Fibroblast of skin of abdomen (primary cell): ENCODE data around the gene CAMSAP3.
"Not testable (repeated sequence)": the region's sequence is repeated elsewhere in the genome, so short reads cannot be mapped to it uniquely, and the experiment has no call there.

Experiments
- DNase-seq: peaks from one replicate; pipeline ENCODE4 v3.0.0-alpha.2; 2013

CAMSAP3 gene

DNA sequence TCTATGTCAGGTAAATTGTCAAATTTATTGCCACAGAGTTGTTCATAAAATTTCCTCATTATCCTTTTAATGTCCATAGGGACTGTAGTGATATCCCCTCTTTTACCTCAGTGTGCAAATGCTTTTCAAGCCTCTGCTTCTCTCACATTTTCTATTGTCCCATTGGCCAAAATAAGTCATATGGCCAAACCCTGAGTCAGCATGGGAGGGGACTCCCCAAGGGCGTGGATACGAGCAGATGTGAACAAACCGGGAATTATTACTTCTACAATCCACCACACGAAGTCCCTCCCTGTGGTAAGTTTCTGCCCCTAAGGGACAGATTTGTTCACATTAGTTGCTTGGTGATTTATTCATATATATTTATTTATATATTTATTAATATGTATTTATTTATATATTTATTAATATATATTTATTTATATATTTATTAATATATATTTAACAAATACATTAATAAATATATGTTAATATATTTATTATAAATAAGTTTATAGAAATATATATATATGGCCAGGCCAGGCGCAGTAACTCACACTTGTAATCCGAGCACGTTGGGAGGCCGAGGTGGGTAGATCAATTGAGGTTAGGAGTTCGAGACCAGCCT is 20.1 kb upstream of the CAMSAP3 start:
- DNase-seq, result no peak

GRCh38 chr19:7577422-7577821 is 18.2 kb upstream of the CAMSAP3 start:
- not testable (repeated sequence) for DNase-seq

DNA sequence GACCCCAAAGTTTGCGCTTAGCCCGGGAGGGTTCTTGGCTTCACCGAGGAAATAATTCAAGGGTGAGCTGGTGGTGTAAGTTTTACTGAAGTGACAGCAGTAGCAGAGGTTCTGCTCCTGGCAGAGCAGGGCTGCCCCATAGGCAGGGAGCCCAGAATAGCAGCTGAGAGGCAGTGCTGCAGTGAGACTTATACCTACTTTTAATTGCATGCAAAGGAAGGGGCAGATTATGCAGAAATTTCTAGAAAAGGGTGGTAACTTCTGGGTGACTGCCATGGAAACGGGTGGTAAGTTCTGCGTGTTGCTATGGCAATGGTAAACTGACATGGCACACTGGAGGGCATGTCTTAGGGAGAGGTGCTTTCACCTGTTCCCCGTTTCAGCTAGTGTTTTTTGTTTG is 17.5 kb upstream of the CAMSAP3 start:
- DNase-seq, result no peak

GRCh38 chr19:7579182-7579581 is 16.5 kb upstream of the CAMSAP3 start:
- no peak for DNase-seq

DNA sequence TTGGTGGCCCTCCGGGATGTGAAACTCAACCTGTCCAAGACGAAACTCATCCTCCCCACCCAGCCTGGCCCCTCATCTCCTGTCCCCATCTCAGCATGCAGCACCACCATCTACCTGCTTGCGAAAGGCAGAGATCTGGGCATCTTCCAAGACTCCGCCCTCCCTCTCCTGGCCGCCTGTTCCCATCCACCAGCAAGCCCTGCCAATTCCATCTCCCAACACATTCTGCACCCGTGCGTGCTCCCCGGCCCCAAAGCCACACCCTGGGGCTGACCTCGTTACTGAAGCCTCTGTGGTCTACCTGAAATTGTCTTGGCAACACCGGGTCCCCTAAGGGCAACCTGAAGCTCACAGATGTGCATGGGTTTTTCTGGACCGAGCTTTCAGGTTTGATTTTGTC is 13.2 kb upstream of the CAMSAP3 start:
- no peak for DNase-seq

- DNase-seq, result no peak
Measured at GRCh38 chr19:7589822-7590221, 5.8 kb upstream of the CAMSAP3 start.

GRCh38 chr19:7590256-7590655 is 5.4 kb upstream of the CAMSAP3 start:
- no peak for DNase-seq

GRCh38 chr19:7596211-7596937 is 711 bp downstream of the CAMSAP3 start:
- no peak for DNase-seq

GRCh38 chr19:7597689-7598088 is 2.0 kb downstream of the CAMSAP3 start:
- no peak for DNase-seq

- no peak for DNase-seq
Measured at GRCh38 chr19:7598180-7598579, 2.5 kb downstream of the CAMSAP3 start.

DNA sequence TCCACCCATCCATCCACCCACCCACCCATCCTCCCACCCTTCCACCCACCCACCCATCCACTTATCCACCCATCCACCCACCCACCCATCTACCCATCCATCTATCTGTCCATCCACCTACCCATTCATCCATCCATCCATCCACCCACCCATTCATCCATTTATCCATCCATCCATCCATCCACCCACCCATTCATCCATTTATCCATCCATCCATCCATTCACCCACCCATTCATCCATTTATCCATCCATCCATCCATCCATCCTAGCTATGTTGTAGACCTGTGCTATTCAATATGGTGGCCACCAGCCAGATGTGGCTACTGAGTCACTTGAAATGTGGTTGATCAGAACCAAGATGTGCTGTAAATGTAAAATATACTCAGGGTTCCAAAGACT is 5.1 kb downstream of the CAMSAP3 start:
- no peak for DNase-seq

GRCh38 chr19:7602240-7602934 is 6.7 kb downstream of the CAMSAP3 start:
- DNase-seq, result no peak

GRCh38 chr19:7602935-7603497 is 7.4 kb downstream of the CAMSAP3 start:
- no peak for DNase-seq

GRCh38 chr19:7603919-7604318 is 8.3 kb downstream of the CAMSAP3 start:
- DNase-seq, result no peak

DNA sequence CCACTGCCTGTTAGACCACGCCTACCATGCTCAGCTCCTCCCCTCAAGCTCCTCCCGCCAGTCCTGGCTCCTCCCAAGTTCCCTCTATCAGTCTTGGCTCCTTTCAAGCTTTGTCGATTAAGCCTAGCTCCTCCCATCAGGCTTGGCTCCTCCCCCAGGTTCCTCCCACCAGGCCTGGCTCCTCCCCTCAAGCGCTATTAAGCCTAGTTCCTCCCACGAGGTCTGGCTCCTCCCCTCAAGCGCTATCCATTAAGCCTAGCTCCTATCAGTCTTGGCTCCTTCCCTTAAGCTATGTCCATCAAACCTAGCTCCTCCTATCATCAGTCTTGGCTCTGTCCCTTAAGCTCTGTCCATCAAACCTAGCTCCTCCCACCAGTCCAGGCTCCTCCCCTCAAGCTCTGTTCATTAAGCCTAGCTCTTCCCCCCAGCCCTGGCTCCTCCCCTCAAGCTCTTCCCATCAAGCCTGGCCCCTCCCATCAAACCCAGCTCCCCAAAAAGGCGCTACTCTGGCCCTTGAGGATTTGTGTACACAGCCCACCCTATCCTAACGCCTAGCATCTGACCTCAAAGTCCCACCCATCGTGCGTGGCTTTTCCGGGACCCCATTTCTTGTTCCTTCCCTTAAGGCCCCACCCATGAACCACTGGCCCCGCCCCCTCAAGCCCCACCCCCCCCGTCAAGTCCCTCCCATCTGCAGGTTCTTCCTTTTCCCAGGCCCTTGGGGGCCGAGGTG is 10.0 kb downstream of the CAMSAP3 start:
- DNase-seq, result no peak

DNA sequence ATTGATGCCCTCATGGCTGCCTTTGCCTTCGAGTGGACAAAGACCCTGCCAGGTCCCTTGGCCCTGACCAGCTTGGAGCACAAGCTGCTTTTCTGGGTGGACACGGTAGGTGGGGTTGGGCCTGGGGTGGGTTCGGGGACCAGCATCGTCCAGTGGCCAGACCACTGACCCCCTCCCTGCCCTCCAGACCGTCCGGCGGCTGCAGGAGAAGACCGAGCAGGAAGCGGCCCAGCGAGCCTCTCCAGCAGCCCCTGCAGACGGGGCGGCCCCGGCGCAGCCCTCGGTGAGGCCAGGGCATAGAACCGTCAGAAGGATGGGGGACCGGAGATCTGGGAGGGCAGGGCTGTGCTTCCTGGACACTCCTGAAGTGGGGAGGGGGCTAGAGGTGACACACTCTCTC is 10.6 kb downstream of the CAMSAP3 start:
- DNase-seq, result no peak

- DNase-seq, result no peak
Measured at GRCh38 chr19:7607212-7607873, 11.7 kb downstream of the CAMSAP3 start.

GRCh38 chr19:7607874-7608560 is 12.4 kb downstream of the CAMSAP3 start:
- DNase-seq, result no peak

- no peak for DNase-seq
Measured at GRCh38 chr19:7610491-7611240, 15.0 kb downstream of the CAMSAP3 start.

- DNase-seq, result no peak
Measured at GRCh38 chr19:7611541-7612279, 16.0 kb downstream of the CAMSAP3 start.
